ENCODE measurements around the gene PBX1. TPM values are rescaled to one million over a fixed set of nuclear protein-coding genes. Genes with fewer than 3 reads are reported as not detected.

The PBX1 gene
- total RNA-seq, 1 donor from 2014 or later, result 44.2 TPM

DNA sequence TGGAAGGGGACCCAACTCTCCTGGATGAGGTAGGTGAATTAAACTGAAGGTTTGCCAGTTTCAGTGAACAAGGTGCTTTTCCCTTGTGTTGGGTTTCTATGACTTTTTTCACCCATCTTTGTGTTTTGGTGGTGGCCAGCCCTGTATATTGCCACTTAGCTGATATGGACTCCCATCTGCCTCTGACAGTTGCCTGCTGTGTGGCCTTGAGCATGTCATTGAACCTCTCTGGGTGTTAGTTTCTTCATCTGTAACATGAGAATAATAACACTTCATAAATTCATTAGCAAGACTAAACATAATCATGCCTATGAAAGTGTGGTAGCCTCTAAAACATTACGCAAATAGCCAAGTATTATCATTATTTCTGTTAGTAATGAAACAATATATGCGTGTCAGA lies 141.7 kb downstream of the PBX1 start:
- TF ChIP-seq, protein P1, sequence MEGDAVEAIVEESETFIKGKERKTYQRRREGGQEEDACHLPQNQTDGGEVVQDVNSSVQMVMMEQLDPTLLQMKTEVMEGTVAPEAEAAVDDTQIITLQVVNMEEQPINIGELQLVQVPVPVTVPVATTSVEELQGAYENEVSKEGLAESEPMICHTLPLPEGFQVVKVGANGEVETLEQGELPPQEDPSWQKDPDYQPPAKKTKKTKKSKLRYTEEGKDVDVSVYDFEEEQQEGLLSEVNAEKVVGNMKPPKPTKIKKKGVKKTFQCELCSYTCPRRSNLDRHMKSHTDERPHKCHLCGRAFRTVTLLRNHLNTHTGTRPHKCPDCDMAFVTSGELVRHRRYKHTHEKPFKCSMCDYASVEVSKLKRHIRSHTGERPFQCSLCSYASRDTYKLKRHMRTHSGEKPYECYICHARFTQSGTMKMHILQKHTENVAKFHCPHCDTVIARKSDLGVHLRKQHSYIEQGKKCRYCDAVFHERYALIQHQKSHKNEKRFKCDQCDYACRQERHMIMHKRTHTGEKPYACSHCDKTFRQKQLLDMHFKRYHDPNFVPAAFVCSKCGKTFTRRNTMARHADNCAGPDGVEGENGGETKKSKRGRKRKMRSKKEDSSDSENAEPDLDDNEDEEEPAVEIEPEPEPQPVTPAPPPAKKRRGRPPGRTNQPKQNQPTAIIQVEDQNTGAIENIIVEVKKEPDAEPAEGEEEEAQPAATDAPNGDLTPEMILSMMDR (IDR thresholded peaks at IDR 0.05; ENCODE audit: unreplicated experiment), result no peak
- Mint-ChIP-seq H3K4me3 (ENCODE audit: unreplicated experiment) (no peak overlapping the region), H3K36me3 (ENCODE audit: low read depth, unreplicated experiment) (no peaks in the 10 kb centered on the region), H3K27me3 (ENCODE audit: unreplicated experiment) (peaks cover 2% of the 10 kb centered on the region), H3K9me3 (ENCODE audit: unreplicated experiment) (no peaks in the 10 kb centered on the region), H3K27ac (ENCODE audit: unreplicated experiment) (no peak overlapping the region), H3K4me1 (ENCODE audit: unreplicated experiment) (peaks cover 28% of the 10 kb centered on the region)
- DNase-seq (ENCODE audit: low spot score), result no peak

DNA sequence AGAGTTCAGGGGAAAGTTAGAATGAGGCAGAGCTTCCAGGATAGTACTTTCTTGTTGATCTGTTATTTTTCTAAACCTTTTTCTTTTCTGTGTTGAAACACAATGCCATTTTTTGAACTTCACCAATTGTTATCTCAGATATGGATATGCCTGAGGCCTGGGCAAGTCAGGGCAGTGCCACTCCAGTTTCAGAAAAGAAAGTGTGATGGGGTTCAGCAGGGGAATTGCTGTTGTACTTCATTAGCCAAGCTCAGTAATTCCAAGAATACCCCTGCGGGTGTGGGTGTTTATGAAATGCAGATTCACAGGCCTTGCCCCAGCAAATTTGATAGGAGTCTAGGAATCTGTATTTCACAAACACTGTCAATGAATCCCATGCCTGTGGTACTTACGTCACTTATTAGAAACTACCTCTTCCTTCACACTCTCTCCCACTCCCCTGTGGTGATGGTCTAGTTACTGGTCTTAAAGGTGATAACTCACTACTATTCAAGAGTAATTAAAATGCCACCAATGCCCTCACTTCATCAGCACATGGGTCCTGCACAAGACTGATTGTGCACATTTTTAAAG lies 142.3 kb downstream of the PBX1 start:
- Mint-ChIP-seq H3K27ac (ENCODE audit: unreplicated experiment) (no peak overlapping the region), H3K4me3 (ENCODE audit: unreplicated experiment) (no peak overlapping the region), H3K27me3 (ENCODE audit: unreplicated experiment) (peaks cover 2% of the 10 kb centered on the region), H3K36me3 (ENCODE audit: low read depth, unreplicated experiment) (no peaks in the 10 kb centered on the region), H3K9me3 (ENCODE audit: unreplicated experiment) (no peaks in the 10 kb centered on the region), H3K4me1 (ENCODE audit: unreplicated experiment) (peaks cover 30% of the 10 kb centered on the region)
- TF ChIP-seq, protein P1 (IDR thresholded peaks at IDR 0.05; ENCODE audit: unreplicated experiment), result no peak
- no peak for DNase-seq (ENCODE audit: low spot score)

DNA sequence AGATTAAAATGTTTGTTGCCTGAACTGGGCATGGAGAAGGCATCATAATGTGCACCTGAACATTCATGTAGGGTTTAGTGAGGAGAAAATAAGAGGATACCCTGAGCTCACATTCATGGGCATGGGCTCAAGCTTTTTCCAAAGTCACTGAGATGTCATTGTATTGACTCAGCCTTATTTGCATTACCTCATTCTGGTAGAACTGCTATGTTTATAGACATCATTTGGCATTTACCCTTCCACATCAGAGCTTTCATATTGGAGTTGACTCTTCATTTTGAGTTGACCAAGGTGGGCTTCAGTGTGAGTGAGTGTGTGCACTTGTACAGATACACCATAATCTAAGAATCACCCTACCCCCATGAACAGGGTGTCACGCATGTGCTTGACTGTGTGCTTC lies 143.2 kb downstream of the PBX1 start:
- Mint-ChIP-seq H3K9me3 (ENCODE audit: unreplicated experiment) (no peaks in the 10 kb centered on the region), H3K36me3 (ENCODE audit: low read depth, unreplicated experiment) (no peaks in the 10 kb centered on the region), H3K4me1 (ENCODE audit: unreplicated experiment) (peaks cover 39% of the 10 kb centered on the region), H3K27ac (ENCODE audit: unreplicated experiment) (no peak overlapping the region), H3K4me3 (ENCODE audit: unreplicated experiment) (no peak overlapping the region), H3K27me3 (ENCODE audit: unreplicated experiment) (peaks cover 2% of the 10 kb centered on the region)
- DNase-seq (ENCODE audit: low spot score), result no peak
- TF ChIP-seq, protein P1 (IDR thresholded peaks at IDR 0.05; ENCODE audit: unreplicated experiment), result no peak

DNA sequence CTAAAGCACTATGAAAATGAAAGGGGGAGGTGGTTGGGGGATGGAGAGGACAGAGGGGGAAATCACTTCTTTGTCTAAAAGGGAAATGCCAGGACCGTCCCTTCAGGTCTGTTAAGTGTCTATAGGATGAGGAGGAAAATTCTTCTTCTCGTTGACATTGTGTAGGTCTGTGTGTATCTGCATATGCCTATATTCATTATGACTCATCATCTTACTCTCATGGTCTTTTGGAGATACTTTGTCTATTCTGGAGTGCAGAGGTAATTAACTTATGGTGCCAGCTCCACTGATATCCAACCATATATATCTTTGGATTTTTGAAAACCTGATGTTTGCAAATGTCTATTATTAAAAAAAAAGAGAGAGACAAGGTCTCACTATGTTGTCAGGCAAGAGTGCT lies 143.7 kb downstream of the PBX1 start:
- Mint-ChIP-seq H3K4me3 (ENCODE audit: unreplicated experiment) (no peak overlapping the region), H3K36me3 (ENCODE audit: low read depth, unreplicated experiment) (no peaks in the 10 kb centered on the region), H3K9me3 (ENCODE audit: unreplicated experiment) (no peaks in the 10 kb centered on the region), H3K27me3 (ENCODE audit: unreplicated experiment) (peaks cover 2% of the 10 kb centered on the region), H3K4me1 (ENCODE audit: unreplicated experiment) (peaks cover 43% of the 10 kb centered on the region), H3K27ac (ENCODE audit: unreplicated experiment) (no peak overlapping the region)
- TF ChIP-seq, protein P1 (IDR thresholded peaks at IDR 0.05; ENCODE audit: unreplicated experiment), result no peak
- DNase-seq (ENCODE audit: low spot score), result no peak

DNA sequence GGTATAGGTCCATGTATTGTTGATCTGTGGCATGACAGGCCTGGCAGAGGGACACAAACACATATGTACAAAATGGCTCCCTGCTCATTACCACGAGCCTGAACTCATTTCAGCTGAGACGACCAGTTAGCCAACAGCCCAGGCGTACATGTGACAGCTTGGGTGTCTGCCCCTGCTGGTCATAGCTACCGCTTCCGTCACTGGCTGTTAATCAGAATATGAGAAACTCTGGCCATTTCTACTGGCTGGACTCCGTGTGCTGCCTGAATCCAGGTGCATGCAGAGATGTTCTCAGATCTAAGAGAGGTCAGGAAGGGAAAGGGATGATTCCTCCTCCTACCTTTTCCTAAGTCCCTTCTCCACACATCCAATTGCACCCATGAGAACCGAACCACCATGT lies 144.5 kb downstream of the PBX1 start:
- H3K4me1 Mint-ChIP-seq (ENCODE audit: unreplicated experiment), result peaks cover 49% of the 10 kb centered on the region
- TF ChIP-seq, protein P1 (IDR thresholded peaks at IDR 0.05; ENCODE audit: unreplicated experiment), result no peak
- H3K36me3 Mint-ChIP-seq (ENCODE audit: low read depth, unreplicated experiment), result no peaks in the 10 kb centered on the region
- DNase-seq (ENCODE audit: low spot score), result no peak
- no peaks in the 10 kb centered on the region for H3K9me3 Mint-ChIP-seq (ENCODE audit: unreplicated experiment)
- no peak overlapping the region for H3K4me3 Mint-ChIP-seq (ENCODE audit: unreplicated experiment)
- peaks cover 2% of the 10 kb centered on the region for H3K27me3 Mint-ChIP-seq (ENCODE audit: unreplicated experiment)
- no peak overlapping the region for H3K27ac Mint-ChIP-seq (ENCODE audit: unreplicated experiment)
